NB4 (cell line): ENCODE data around the gene ZNF326.

Source experiments
- CTCF ChIP-seq: IDR thresholded peaks from one replicate; pipeline ENCODE4 v1.5.1; 2012; ENCODE audit warnings: low read depth, low read length
- MYC ChIP-seq: IDR thresholded peaks from 2 replicates; pipeline ENCODE4 v1.6.1; 2011; ENCODE audit warnings: low read depth, low read length
- POLR2A ChIP-seq: IDR thresholded peaks from 2 replicates; pipeline ENCODE4 v1.6.1; 2011; ENCODE audit warnings: mild to moderate bottlenecking; ENCODE audit not compliant: insufficient read length; ENCODE audit errors: extremely low read depth
- TF ChIP-seq, protein P1 (sequence below): IDR thresholded peaks from 2 replicates; pipeline ENCODE4 v1.6.1; 2011; ENCODE audit warnings: low read depth, low read length

DNA sequence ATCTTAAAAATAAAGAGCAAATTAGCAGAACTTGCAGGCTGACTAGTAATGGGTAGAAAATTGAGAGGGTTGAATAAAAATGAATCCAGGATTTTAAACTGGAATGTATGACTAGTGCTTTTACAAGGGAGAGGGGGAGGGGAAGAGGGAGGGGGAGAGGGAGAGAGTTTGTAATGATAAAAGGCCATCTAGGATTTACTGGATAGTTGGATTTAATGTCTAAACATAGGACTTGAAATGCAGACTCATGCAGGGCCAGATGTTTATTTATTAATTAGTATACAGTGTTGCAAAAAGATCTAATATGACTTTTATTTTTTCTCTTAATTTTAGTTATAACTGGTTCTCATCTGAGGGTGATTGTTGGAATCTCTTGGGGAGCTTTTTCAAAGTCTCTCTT is 4.3 kb downstream of the ZNF326 start:
- TF ChIP-seq CTCF, result no peak
- TF ChIP-seq, protein P1, sequence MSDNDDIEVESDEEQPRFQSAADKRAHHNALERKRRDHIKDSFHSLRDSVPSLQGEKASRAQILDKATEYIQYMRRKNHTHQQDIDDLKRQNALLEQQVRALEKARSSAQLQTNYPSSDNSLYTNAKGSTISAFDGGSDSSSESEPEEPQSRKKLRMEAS, result no peak
- TF ChIP-seq POLR2A, result no peak
- TF ChIP-seq MYC, result no peak
